ENCODE results near the gene RBP2.

DNA sequence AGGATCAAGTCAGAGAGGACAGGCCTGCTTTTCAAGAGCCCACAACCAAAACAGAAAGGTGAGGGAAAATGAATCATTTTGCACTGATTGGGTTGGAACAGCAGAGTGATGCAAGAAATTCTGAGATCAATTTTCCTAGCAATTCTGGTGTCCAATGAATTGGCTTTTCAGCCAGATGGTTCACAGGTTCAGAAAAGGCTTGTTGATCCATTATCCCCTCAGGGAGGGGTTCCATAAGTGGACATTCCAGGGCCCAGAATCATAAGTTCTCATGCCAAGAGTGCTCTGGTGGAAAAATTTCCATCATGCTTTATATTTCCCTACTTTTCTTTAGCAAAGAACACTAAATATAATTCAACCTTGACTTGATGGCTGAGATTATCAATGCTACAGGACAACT is 16.2 kb downstream of the RBP2 start:
- TF ChIP-seq ATF3 (IDR thresholded peaks at IDR 0.05) (no peak), FOXA1 (IDR thresholded peaks at IDR 0.05) (no peak), CTCF (IDR thresholded peaks at IDR 0.05; ENCODE audit: low read depth, low read length, missing input control) (no peak), ZBTB33 (IDR thresholded peaks at IDR 0.05) (no peak), GABPA (IDR thresholded peaks at IDR 0.05 in 1 of 2, conservative IDR thresholded peaks at IDR 0.05 in 1 of 2) (no peak), SP1 (IDR thresholded peaks at IDR 0.05) (no peak), MAX (IDR thresholded peaks at IDR 0.05) (no peak)
- TF ChIP-seq, protein P1, sequence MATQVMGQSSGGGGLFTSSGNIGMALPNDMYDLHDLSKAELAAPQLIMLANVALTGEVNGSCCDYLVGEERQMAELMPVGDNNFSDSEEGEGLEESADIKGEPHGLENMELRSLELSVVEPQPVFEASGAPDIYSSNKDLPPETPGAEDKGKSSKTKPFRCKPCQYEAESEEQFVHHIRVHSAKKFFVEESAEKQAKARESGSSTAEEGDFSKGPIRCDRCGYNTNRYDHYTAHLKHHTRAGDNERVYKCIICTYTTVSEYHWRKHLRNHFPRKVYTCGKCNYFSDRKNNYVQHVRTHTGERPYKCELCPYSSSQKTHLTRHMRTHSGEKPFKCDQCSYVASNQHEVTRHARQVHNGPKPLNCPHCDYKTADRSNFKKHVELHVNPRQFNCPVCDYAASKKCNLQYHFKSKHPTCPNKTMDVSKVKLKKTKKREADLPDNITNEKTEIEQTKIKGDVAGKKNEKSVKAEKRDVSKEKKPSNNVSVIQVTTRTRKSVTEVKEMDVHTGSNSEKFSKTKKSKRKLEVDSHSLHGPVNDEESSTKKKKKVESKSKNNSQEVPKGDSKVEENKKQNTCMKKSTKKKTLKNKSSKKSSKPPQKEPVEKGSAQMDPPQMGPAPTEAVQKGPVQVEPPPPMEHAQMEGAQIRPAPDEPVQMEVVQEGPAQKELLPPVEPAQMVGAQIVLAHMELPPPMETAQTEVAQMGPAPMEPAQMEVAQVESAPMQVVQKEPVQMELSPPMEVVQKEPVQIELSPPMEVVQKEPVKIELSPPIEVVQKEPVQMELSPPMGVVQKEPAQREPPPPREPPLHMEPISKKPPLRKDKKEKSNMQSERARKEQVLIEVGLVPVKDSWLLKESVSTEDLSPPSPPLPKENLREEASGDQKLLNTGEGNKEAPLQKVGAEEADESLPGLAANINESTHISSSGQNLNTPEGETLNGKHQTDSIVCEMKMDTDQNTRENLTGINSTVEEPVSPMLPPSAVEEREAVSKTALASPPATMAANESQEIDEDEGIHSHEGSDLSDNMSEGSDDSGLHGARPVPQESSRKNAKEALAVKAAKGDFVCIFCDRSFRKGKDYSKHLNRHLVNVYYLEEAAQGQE (IDR thresholded peaks at IDR 0.05) = no peak
